Retinal pigment epithelial cell (primary cell): ENCODE measurements around the gene MYH9.

Experiments used
- DNase-seq: peaks from one replicate; pipeline ENCODE4 v3.0.0-alpha.2; 2010; ENCODE audit warnings: low read depth
- H3K4me3 ChIP-seq: 2 replicates; pipeline ENCODE4 v1.5.1; 2011; ENCODE audit warnings: mild to moderate bottlenecking, low read length, control low read depth, moderate library complexity
- CTCF ChIP-seq: conservative IDR thresholded peaks from 2 replicates; pipeline ENCODE4 v1.5.1; 2011; ENCODE audit warnings: low read depth, low read length, control low read depth, inconsistent platforms

MYH9 gene

GRCh38 chr22:36386900-36387708, 663 bp downstream of the MYH9 start:
- H3K4me3 ChIP-seq, result peak overlapping the region; percentile 96
- TF ChIP-seq CTCF, result no peak
- no peak for DNase-seq

GRCh38 chr22:36386351-36386899, 1.3 kb downstream of the MYH9 start:
- peak; percentile 20 for TF ChIP-seq CTCF
- no peak for DNase-seq
- peak overlapping the region; percentile 96 for H3K4me3 ChIP-seq

- no peak for DNase-seq
- peak overlapping the region; percentile 96 for H3K4me3 ChIP-seq
- TF ChIP-seq CTCF, result no peak
These were observed 2.0 kb downstream of the MYH9 start for GRCh38 chr22:36385491-36386350.

GRCh38 chr22:36384766-36385481, 2.8 kb downstream of the MYH9 start:
- TF ChIP-seq CTCF, result no peak
- peak overlapping the region; percentile 96 for H3K4me3 ChIP-seq
- no peak for DNase-seq

- no peak overlapping the region for H3K4me3 ChIP-seq
- DNase-seq, result no peak
- no peak for TF ChIP-seq CTCF
These were observed 4.6 kb downstream of the MYH9 start for GRCh38 chr22:36383110-36383581.

- H3K4me3 ChIP-seq, result no peak overlapping the region
- TF ChIP-seq CTCF, result no peak
- no peak for DNase-seq
These were observed 6.1 kb downstream of the MYH9 start for GRCh38 chr22:36381513-36382128.
